ENCODE results near the gene FFAR4.

FFAR4 gene

DNA sequence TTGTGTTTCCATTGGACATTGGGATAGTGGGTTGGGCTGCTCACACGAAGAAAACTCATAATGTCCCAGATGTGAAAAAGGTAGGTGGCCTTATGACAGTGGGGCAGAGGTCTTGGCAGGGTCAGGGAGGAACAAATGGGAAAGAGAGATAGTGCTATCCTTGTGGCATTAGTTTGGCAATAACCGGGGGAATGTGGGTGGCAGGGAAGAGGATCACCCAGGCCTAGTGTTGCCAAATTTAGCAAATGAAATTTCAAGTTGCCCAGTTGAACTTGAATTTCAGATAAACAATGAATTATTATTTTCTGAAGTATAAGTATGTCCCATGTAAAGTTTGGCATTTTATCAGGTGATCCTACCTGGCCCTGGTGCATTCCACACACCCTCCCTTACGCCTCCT is 46.7 kb downstream of the FFAR4 start:
- no peaks in the 10 kb centered on the region for H3K79me1 ChIP-seq (ENCODE audit: low read length)
- H2AK5ac ChIP-seq (ENCODE audit: low read length): no peak overlapping the region
- no peak overlapping the region for H3K18ac ChIP-seq (ENCODE audit: low read length)
- H3K36me3 ChIP-seq (ENCODE audit: control insufficient read depth, insufficient read depth, low read length): no peaks in the 10 kb centered on the region
- H3K4me1 ChIP-seq (ENCODE audit: control insufficient read depth, low read depth, low read length): no peaks in the 10 kb centered on the region
- no peak overlapping the region for H4K8ac ChIP-seq (ENCODE audit: low read depth, low read length)
- no peak overlapping the region for H2BK5ac ChIP-seq (ENCODE audit: low read length)
- no peak overlapping the region for H3K4me2 ChIP-seq (ENCODE audit: low read length)
- no peak overlapping the region for H3K4me3 ChIP-seq (ENCODE audit: low read length)
- H3K56ac ChIP-seq (ENCODE audit: low read length): no peak overlapping the region
- no peaks in the 10 kb centered on the region for H3K79me2 ChIP-seq (ENCODE audit: control insufficient read depth, insufficient read depth, low read length)
- no peak overlapping the region for H3K23ac ChIP-seq (ENCODE audit: low read length)
- no peaks in the 10 kb centered on the region for H3K27me3 ChIP-seq (ENCODE audit: insufficient read depth, low read length, poor library complexity)
- H4K5ac ChIP-seq (ENCODE audit: low read length): no peak overlapping the region
- no peak overlapping the region for H2BK15ac ChIP-seq (replicated peaks; ENCODE audit: low read depth)
- no CpG with 5 or more reads among the region's 3 CpGs for WGBS (ENCODE audit: extremely low coverage, insufficient coverage, low lambda C conversion rate)
- DNase-seq: no peak
- no peak overlapping the region for H3K4ac ChIP-seq (ENCODE audit: low read depth, low read length)
- H3K27ac ChIP-seq (ENCODE audit: low read depth, low read length): no peak overlapping the region
- no peak overlapping the region for H3K9ac ChIP-seq (ENCODE audit: low read length)
- H2BK120ac ChIP-seq (ENCODE audit: low read depth, low read length): no peak overlapping the region

GRCh38 chr10:93614101-93614825 is 47.8 kb downstream of the FFAR4 start:
- no CpG with 5 or more reads among the region's 7 CpGs for WGBS (ENCODE audit: extremely low coverage, insufficient coverage, low lambda C conversion rate)
- H3K27me3 ChIP-seq (ENCODE audit: insufficient read depth, low read length, poor library complexity): no peaks in the 10 kb centered on the region

GRCh38 chr10:93615576-93616235 is 49.2 kb downstream of the FFAR4 start:
- Histone ChIP-seq H4K8ac (ENCODE audit: low read depth, low read length) (no peak overlapping the region), H3K4ac (ENCODE audit: low read depth, low read length) (no peak overlapping the region), H4K5ac (ENCODE audit: low read length) (no peak overlapping the region), H3K4me1 (ENCODE audit: control insufficient read depth, low read depth, low read length) (no peaks in the 10 kb centered on the region), H3K79me1 (ENCODE audit: low read length) (no peaks in the 10 kb centered on the region), H3K9ac (ENCODE audit: low read length) (no peak overlapping the region), H3K4me2 (ENCODE audit: low read length) (no peak overlapping the region), H3K27ac (ENCODE audit: low read depth, low read length) (no peak overlapping the region), H3K27me3 (ENCODE audit: insufficient read depth, low read length, poor library complexity) (no peaks in the 10 kb centered on the region), H2AK5ac (ENCODE audit: low read length) (no peak overlapping the region), H3K79me2 (ENCODE audit: control insufficient read depth, insufficient read depth, low read length) (no peaks in the 10 kb centered on the region), H3K18ac (ENCODE audit: low read length) (no peak overlapping the region), H2BK120ac (ENCODE audit: low read depth, low read length) (no peak overlapping the region), H3K23ac (ENCODE audit: low read length) (no peak overlapping the region), H3K4me3 (ENCODE audit: low read length) (no peak overlapping the region), H3K56ac (ENCODE audit: low read length) (no peak overlapping the region), H2BK5ac (ENCODE audit: low read length) (no peak overlapping the region), H3K36me3 (ENCODE audit: control insufficient read depth, insufficient read depth, low read length) (no peaks in the 10 kb centered on the region), H2BK15ac (replicated peaks; ENCODE audit: low read depth) (no peak overlapping the region)
- no CpG with 5 or more reads among the region's 9 CpGs for WGBS (ENCODE audit: extremely low coverage, insufficient coverage, low lambda C conversion rate)
- DNase-seq: no peak

More at GRCh38 chr10:93614101-93614825, 47.8 kb downstream of the FFAR4 start:
- H3K79me1 ChIP-seq (ENCODE audit: low read length): no peaks in the 10 kb centered on the region
- no peak overlapping the region for H4K5ac ChIP-seq (ENCODE audit: low read length)
- H3K9ac ChIP-seq (ENCODE audit: low read length): no peak overlapping the region
- no peak overlapping the region for H2BK15ac ChIP-seq (replicated peaks; ENCODE audit: low read depth)
- no peak overlapping the region for H4K8ac ChIP-seq (ENCODE audit: low read depth, low read length)
- no peak for DNase-seq
- no peak overlapping the region for H2AK5ac ChIP-seq (ENCODE audit: low read length)
- H3K23ac ChIP-seq (ENCODE audit: low read length): no peak overlapping the region
- no peak overlapping the region for H3K4me2 ChIP-seq (ENCODE audit: low read length)
- H3K4ac ChIP-seq (ENCODE audit: low read depth, low read length): no peak overlapping the region
- no peaks in the 10 kb centered on the region for H3K36me3 ChIP-seq (ENCODE audit: control insufficient read depth, insufficient read depth, low read length)
- H3K4me1 ChIP-seq (ENCODE audit: control insufficient read depth, low read depth, low read length): no peaks in the 10 kb centered on the region
- no peak overlapping the region for H2BK5ac ChIP-seq (ENCODE audit: low read length)
- no peak overlapping the region for H3K27ac ChIP-seq (ENCODE audit: low read depth, low read length)
- no peak overlapping the region for H3K4me3 ChIP-seq (ENCODE audit: low read length)
- H3K18ac ChIP-seq (ENCODE audit: low read length): no peak overlapping the region
- H2BK120ac ChIP-seq (ENCODE audit: low read depth, low read length): no peak overlapping the region
- no peak overlapping the region for H3K56ac ChIP-seq (ENCODE audit: low read length)
- no peaks in the 10 kb centered on the region for H3K79me2 ChIP-seq (ENCODE audit: control insufficient read depth, insufficient read depth, low read length)

GRCh38 chr10:93620925-93621324 is 54.5 kb downstream of the FFAR4 start:
- Histone ChIP-seq H3K56ac (ENCODE audit: low read length) (no peak overlapping the region), H2BK5ac (ENCODE audit: low read length) (no peak overlapping the region), H3K4me2 (ENCODE audit: low read length) (no peak overlapping the region), H3K79me2 (ENCODE audit: control insufficient read depth, insufficient read depth, low read length) (no peaks in the 10 kb centered on the region), H2AK5ac (ENCODE audit: low read length) (no peak overlapping the region), H3K4me1 (ENCODE audit: control insufficient read depth, low read depth, low read length) (no peaks in the 10 kb centered on the region), H3K4me3 (ENCODE audit: low read length) (no peak overlapping the region), H3K4ac (ENCODE audit: low read depth, low read length) (no peak overlapping the region), H3K9ac (ENCODE audit: low read length) (no peak overlapping the region), H4K5ac (ENCODE audit: low read length) (no peak overlapping the region), H3K27me3 (ENCODE audit: insufficient read depth, low read length, poor library complexity) (no peaks in the 10 kb centered on the region), H3K27ac (ENCODE audit: low read depth, low read length) (no peak overlapping the region), H4K8ac (ENCODE audit: low read depth, low read length) (no peak overlapping the region), H3K36me3 (ENCODE audit: control insufficient read depth, insufficient read depth, low read length) (no peaks in the 10 kb centered on the region), H3K79me1 (ENCODE audit: low read length) (no peaks in the 10 kb centered on the region), H2BK120ac (ENCODE audit: low read depth, low read length) (no peak overlapping the region), H2BK15ac (replicated peaks; ENCODE audit: low read depth) (no peak overlapping the region), H3K23ac (ENCODE audit: low read length) (no peak overlapping the region), H3K18ac (ENCODE audit: low read length) (no peak overlapping the region)
- WGBS (ENCODE audit: extremely low coverage, insufficient coverage, low lambda C conversion rate): no CpG with 5 or more reads among the region's 7 CpGs
- DNase-seq: no peak

DNA sequence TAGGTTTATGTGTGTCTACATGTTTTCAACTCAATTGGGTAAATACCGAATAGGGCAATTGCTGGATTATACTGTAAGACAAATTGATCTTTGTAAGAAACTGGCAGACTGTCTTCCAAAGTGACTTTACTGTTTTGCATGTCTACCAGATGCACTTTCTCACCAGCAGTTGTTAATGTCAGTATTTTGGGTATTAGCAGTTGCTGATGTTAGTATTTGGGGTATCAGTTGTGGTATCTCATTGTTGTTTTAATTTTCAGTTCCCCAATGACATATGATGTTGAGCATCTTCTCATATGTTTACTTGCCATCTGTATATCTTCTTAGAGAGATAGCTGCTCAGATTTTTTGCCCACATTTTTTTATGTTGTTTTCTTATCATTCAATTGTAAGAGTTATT is 56.5 kb downstream of the FFAR4 start:
- H4K5ac ChIP-seq (ENCODE audit: low read length): no peak overlapping the region
- DNase-seq: no peak
- H3K79me2 ChIP-seq (ENCODE audit: control insufficient read depth, insufficient read depth, low read length): no peaks in the 10 kb centered on the region
- no peak overlapping the region for H2BK120ac ChIP-seq (ENCODE audit: low read depth, low read length)
- no peak overlapping the region for H3K4ac ChIP-seq (ENCODE audit: low read depth, low read length)
- H3K23ac ChIP-seq (ENCODE audit: low read length): no peak overlapping the region
- no peak overlapping the region for H3K4me3 ChIP-seq (ENCODE audit: low read length)
- no peak overlapping the region for H3K56ac ChIP-seq (ENCODE audit: low read length)
- H2AK5ac ChIP-seq (ENCODE audit: low read length): no peak overlapping the region
- H3K36me3 ChIP-seq (ENCODE audit: control insufficient read depth, insufficient read depth, low read length): no peaks in the 10 kb centered on the region
- H3K18ac ChIP-seq (ENCODE audit: low read length): no peak overlapping the region
- H3K79me1 ChIP-seq (ENCODE audit: low read length): no peaks in the 10 kb centered on the region
- no peak overlapping the region for H2BK5ac ChIP-seq (ENCODE audit: low read length)
- no peak overlapping the region for H3K27ac ChIP-seq (ENCODE audit: low read depth, low read length)
- no peak overlapping the region for H4K8ac ChIP-seq (ENCODE audit: low read depth, low read length)
- H3K27me3 ChIP-seq (ENCODE audit: insufficient read depth, low read length, poor library complexity): no peaks in the 10 kb centered on the region
- no peak overlapping the region for H3K4me2 ChIP-seq (ENCODE audit: low read length)
- H3K9ac ChIP-seq (ENCODE audit: low read length): no peak overlapping the region
- WGBS (ENCODE audit: extremely low coverage, insufficient coverage, low lambda C conversion rate): no CpG with 5 or more reads among the region's 1 CpG
- no peaks in the 10 kb centered on the region for H3K4me1 ChIP-seq (ENCODE audit: control insufficient read depth, low read depth, low read length)
- H2BK15ac ChIP-seq (replicated peaks; ENCODE audit: low read depth): no peak overlapping the region
